Measurements from ENCODE around the gene UBR1.

DNA sequence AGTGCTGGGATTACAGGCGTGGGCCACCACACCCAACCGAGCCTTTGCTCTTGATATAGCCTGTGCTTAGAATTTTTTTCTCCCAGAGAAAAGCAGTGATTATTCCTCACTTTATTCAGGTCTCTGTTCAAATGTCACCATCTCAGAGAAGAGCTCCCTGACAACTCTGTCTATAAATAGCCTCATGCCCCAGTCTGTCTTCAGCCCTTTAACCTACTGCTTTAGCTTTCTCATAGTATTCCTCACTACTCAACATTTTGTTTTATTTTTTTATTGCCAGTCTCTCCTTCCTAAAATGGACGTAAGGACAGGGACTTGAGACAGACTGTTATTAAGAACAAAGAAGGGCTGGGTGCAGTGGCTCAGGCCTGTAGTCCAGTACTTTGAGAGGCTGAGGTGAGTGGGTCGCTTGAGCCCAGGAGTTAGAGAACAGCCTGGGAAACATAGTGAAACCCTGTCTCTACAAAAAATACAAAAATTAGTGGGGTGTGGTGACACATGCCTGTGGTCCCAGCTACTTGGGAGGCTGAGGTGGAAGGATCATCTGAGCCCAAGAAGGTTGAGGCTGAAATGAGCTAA lies 106.5 kb downstream of the UBR1 start:
- TF ChIP-seq, protein P1, sequence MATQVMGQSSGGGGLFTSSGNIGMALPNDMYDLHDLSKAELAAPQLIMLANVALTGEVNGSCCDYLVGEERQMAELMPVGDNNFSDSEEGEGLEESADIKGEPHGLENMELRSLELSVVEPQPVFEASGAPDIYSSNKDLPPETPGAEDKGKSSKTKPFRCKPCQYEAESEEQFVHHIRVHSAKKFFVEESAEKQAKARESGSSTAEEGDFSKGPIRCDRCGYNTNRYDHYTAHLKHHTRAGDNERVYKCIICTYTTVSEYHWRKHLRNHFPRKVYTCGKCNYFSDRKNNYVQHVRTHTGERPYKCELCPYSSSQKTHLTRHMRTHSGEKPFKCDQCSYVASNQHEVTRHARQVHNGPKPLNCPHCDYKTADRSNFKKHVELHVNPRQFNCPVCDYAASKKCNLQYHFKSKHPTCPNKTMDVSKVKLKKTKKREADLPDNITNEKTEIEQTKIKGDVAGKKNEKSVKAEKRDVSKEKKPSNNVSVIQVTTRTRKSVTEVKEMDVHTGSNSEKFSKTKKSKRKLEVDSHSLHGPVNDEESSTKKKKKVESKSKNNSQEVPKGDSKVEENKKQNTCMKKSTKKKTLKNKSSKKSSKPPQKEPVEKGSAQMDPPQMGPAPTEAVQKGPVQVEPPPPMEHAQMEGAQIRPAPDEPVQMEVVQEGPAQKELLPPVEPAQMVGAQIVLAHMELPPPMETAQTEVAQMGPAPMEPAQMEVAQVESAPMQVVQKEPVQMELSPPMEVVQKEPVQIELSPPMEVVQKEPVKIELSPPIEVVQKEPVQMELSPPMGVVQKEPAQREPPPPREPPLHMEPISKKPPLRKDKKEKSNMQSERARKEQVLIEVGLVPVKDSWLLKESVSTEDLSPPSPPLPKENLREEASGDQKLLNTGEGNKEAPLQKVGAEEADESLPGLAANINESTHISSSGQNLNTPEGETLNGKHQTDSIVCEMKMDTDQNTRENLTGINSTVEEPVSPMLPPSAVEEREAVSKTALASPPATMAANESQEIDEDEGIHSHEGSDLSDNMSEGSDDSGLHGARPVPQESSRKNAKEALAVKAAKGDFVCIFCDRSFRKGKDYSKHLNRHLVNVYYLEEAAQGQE (IDR thresholded peaks at IDR 0.05; ENCODE audit: insufficient read depth in 1 of 2, low read depth in 2 of 2, low read length in 1 of 2), result no peak
- no peak for TF ChIP-seq POLR2AphosphoS5 (IDR thresholded peaks at IDR 0.05; ENCODE audit: low read depth, low read length)
